ENCODE measurements around the gene FOLR2.

GRCh38 chr11:72221386-72222075 lies 4.9 kb downstream of the FOLR2 start:
- TF ChIP-seq POLR2A (IDR thresholded peaks at IDR 0.05; ENCODE audit: low read depth, low read length) (no peak), POLR2AphosphoS5 (IDR thresholded peaks at IDR 0.05; ENCODE audit: low read depth, low read length) (no peak), TAF1 (IDR thresholded peaks at IDR 0.05; ENCODE audit: borderline replicate concordance, low read depth, low read length) (no peak)

All from GM12892 (cell line).